ENCODE data around the gene SYNGR3. TPM values are rescaled to one million over a fixed set of nuclear protein-coding genes. Genes with fewer than 3 reads are reported as not detected.

SYNGR3 gene
- total RNA-seq, 1 donor from 2014 or later, result 8.3 TPM

DNA sequence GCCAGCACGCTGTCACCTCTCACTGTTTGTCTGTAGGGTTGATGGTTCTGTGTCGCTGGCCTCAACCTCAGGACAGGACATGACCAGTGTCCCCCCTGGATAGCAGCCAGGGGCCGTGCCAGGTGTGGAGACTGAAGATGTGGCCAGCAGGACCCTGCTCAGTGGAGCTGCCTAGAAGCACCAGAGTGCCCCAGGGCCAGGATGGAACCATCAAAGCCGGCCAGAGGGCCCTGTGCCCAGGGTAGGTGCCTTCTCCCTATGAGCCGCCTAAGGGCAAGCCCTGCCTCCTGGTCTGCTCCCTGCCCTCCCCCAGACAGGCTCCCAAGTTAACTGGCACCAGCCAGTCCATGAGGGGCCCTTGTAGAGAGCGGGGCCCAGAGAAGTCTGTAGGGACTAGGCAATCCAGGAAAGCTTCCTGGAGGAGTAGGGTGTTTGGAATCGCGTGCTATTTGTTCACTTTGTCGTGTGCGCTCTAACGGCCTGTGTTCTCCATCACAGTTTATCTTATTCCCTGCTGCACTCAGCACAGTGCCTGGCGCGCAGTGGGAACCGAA is 31.0 kb upstream of the SYNGR3 start:
- no peak for TF ChIP-seq POLR2AphosphoS5 (IDR thresholded peaks at IDR 0.05; ENCODE audit: insufficient read depth in 1 of 2, low read depth in 1 of 2)
- TF ChIP-seq POLR2A (IDR thresholded peaks at IDR 0.05), result no peak
- TF ChIP-seq, protein P1, sequence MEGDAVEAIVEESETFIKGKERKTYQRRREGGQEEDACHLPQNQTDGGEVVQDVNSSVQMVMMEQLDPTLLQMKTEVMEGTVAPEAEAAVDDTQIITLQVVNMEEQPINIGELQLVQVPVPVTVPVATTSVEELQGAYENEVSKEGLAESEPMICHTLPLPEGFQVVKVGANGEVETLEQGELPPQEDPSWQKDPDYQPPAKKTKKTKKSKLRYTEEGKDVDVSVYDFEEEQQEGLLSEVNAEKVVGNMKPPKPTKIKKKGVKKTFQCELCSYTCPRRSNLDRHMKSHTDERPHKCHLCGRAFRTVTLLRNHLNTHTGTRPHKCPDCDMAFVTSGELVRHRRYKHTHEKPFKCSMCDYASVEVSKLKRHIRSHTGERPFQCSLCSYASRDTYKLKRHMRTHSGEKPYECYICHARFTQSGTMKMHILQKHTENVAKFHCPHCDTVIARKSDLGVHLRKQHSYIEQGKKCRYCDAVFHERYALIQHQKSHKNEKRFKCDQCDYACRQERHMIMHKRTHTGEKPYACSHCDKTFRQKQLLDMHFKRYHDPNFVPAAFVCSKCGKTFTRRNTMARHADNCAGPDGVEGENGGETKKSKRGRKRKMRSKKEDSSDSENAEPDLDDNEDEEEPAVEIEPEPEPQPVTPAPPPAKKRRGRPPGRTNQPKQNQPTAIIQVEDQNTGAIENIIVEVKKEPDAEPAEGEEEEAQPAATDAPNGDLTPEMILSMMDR (IDR thresholded peaks at IDR 0.05), result no peak
- Histone ChIP-seq H3K27me3 (no peaks in the 10 kb centered on the region), H3K27ac (peak overlapping the region; percentile 79), H3K36me3 (peaks cover 0 to 31% of the 10 kb centered on the region in 2 donors), H3K4me1 (peaks cover 31% of the 10 kb centered on the region), H3K9me3 (no peaks in the 10 kb centered on the region), H3K4me3 (peak overlapping the region; percentile 73 to 81)
- intact Hi-C loops (cut with DNase I), result no loop called here
- DNase-seq (ENCODE audit: extremely low spot score in 2 of 2), result no peak

DNA sequence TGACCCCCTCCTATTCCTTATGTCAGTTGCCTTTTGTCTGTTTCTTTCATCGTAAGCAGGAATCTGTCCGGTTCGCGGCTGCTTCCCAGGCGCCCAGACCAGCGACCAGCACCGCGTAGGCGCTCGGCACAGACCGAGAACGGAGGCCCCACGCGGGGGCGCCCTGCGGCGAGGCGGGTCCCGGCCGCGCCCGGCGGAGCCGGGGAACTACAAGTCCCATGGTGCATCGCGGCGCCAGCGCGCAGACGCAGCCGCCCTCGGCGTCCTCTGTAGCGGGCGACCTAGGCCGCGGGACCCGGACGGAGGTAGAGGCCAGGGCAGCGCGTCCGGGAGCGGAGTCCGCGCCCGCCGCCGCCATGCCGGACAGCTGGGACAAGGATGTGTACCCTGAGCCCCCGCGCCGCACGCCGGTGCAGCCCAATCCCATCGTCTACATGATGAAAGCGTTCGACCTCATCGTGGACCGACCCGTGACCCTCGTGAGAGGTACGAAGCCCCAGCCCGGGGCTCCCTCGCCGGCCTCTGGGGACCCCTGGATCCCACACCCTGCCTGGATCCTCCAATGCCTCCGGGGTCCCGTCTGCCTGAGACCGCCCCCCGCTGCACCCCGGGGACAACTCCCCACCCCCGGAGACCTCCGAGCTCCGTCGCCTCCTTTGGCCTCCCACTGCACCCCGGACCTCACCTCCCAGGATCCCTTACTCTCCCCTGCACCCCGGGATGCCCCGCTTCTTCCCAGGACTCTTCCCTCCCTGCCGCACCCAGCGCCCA is 30.3 kb upstream of the SYNGR3 start, which contains the start of gene NDUFB10:
Gene NDUFB10 (plus strand): TSS at position 270 of the 771 bp plus-strand sequence. CDS start 87 bp downstream, at position 357.
- no peak for DNase-seq (ENCODE audit: extremely low spot score in 2 of 2)
- H3K4me1 ChIP-seq, result peaks cover 34% of the 10 kb centered on the region
- intact Hi-C loops (cut with DNase I), result no loop called here

GRCh38 chr16:1960665-1961630 is 28.8 kb upstream of the SYNGR3 start:
- Histone ChIP-seq H3K9me3 (no peaks in the 10 kb centered on the region), H3K4me1 (peaks cover 43% of the 10 kb centered on the region), H3K36me3 (peaks cover 0 to 31% of the 10 kb centered on the region in 2 donors), H3K4me3 (peak overlapping the region; percentile 73 to 81), H3K27ac (no peak overlapping the region), H3K27me3 (no peaks in the 10 kb centered on the region)
- TF ChIP-seq POLR2A (IDR thresholded peaks at IDR 0.05) (no peak), POLR2AphosphoS5 (IDR thresholded peaks at IDR 0.05; ENCODE audit: insufficient read depth in 1 of 2, low read depth in 1 of 2) (no peak)
- TF ChIP-seq, protein P1 (IDR thresholded peaks at IDR 0.05), result no peak
- DNase-seq (ENCODE audit: extremely low spot score in 2 of 2), result no peak
- intact Hi-C loops (cut with DNase I), result no loop called here

More for the DNA sequence above, 30.3 kb upstream of the SYNGR3 start, which contains the start of gene NDUFB10:
- no peaks in the 10 kb centered on the region for H3K27me3 ChIP-seq
- H3K4me3 ChIP-seq, result peak within 1 kb of the TSS; percentile 73 to 81
- H3K9me3 ChIP-seq, result no peaks in the 10 kb centered on the region
- peaks cover 0 to 31% of the 10 kb centered on the region in 2 donors for H3K36me3 ChIP-seq
- H3K27ac ChIP-seq, result peak within 1 kb of the TSS; percentile 79
- peak in 1 of 2 donors; percentile 85 for TF ChIP-seq POLR2AphosphoS5 (IDR thresholded peaks at IDR 0.05; ENCODE audit: insufficient read depth in 1 of 2, low read depth in 1 of 2)
- TF ChIP-seq, protein P1 (IDR thresholded peaks at IDR 0.05), result peak in 2 of 3 experiments; percentile 63 to 65
- TF ChIP-seq POLR2A (IDR thresholded peaks at IDR 0.05), result peak in 1 of 2 donors; percentile 67

GRCh38 chr16:1961651-1962067 is 28.1 kb upstream of the SYNGR3 start:
- peaks cover 50% of the 10 kb centered on the region for H3K4me1 ChIP-seq
- no peak for DNase-seq (ENCODE audit: extremely low spot score in 2 of 2)
- H3K4me3 ChIP-seq, result no peak overlapping the region
- H3K27ac ChIP-seq, result no peak overlapping the region
- TF ChIP-seq POLR2A (IDR thresholded peaks at IDR 0.05) (no peak), POLR2AphosphoS5 (IDR thresholded peaks at IDR 0.05; ENCODE audit: insufficient read depth in 1 of 2, low read depth in 1 of 2) (no peak)
- TF ChIP-seq, protein P1 (IDR thresholded peaks at IDR 0.05), result no peak
- peaks cover 0 to 31% of the 10 kb centered on the region in 2 donors for H3K36me3 ChIP-seq
- no peaks in the 10 kb centered on the region for H3K9me3 ChIP-seq
- H3K27me3 ChIP-seq, result no peaks in the 10 kb centered on the region
- intact Hi-C loops (cut with DNase I), result no loop called here
